H9 (cell line): Measurements from ENCODE around the gene PALM2AKAP2. TPM values are rescaled to one million over a fixed set of nuclear protein-coding genes. Genes with fewer than 3 reads are reported as not detected.

Experiments used
- DNase-seq: peaks from one replicate; pipeline ENCODE4 v3.0.0-alpha.2; 2017
- H2AFZ ChIP-seq: one replicate; pipeline ENCODE4 v1.6.1; 2013; ENCODE audit warnings: mild to moderate bottlenecking, low read length, control low read depth, moderate library complexity
- H2AK5ac ChIP-seq: 2 replicates; pipeline ENCODE4 v1.6.1; 2013; ENCODE audit warnings: low read length, control low read depth, mixed read lengths; ENCODE audit not compliant: insufficient read length
- H2BK120ac ChIP-seq: one replicate; pipeline ENCODE4 v1.6.1; 2013; ENCODE audit warnings: low read depth, mild to moderate bottlenecking, low read length, control low read depth, inconsistent platforms; ENCODE audit not compliant: poor library complexity, severe bottlenecking
- H2BK12ac ChIP-seq: 2 replicates; pipeline ENCODE4 v1.6.1; 2013; ENCODE audit warnings: low read length, control low read depth, mixed read lengths, low read depth; ENCODE audit not compliant: insufficient read length
- H2BK15ac ChIP-seq: 2 replicates; pipeline ENCODE4 v1.6.1; 2013; ENCODE audit warnings: low read depth, low read length, control low read depth
- H2BK20ac ChIP-seq: one replicate; pipeline ENCODE4 v1.6.1; 2013; ENCODE audit warnings: low read depth, mild to moderate bottlenecking, low read length, control low read depth, inconsistent platforms; ENCODE audit not compliant: poor library complexity, severe bottlenecking
- H2BK5ac ChIP-seq: 2 replicates; pipeline ENCODE4 v1.6.1; 2013; ENCODE audit warnings: low read length, control low read depth, mixed read lengths; ENCODE audit not compliant: insufficient read length
- H3K14ac ChIP-seq: 2 replicates; pipeline ENCODE4 v1.6.1; 2013; ENCODE audit warnings: low read length, control low read depth; ENCODE audit not compliant: insufficient read depth
- H3K18ac ChIP-seq: 2 replicates; pipeline ENCODE4 v1.6.1; 2013; ENCODE audit warnings: low read depth, mild to moderate bottlenecking, mixed read lengths, low read length, control low read depth; ENCODE audit not compliant: insufficient read length
- H3K23ac ChIP-seq: 2 replicates; pipeline ENCODE4 v1.6.1; 2013; ENCODE audit warnings: low read length, control low read depth, mixed read lengths, low read depth; ENCODE audit not compliant: insufficient read length
- H3K23me2 ChIP-seq: 2 replicates; pipeline ENCODE4 v1.6.1; 2013; ENCODE audit warnings: low read depth, mild to moderate bottlenecking, mixed read lengths, low read length, control low read depth; ENCODE audit not compliant: insufficient read length, poor library complexity, severe bottlenecking
- H3K27ac ChIP-seq: 2 replicates; pipeline ENCODE4 v1.5.1; 2013; ENCODE audit warnings: low read length, control low read depth, mixed read lengths, low read depth; ENCODE audit not compliant: insufficient read length
- H3K27me3 ChIP-seq: 2 replicates; pipeline ENCODE4 v1.6.1; 2013; ENCODE audit warnings: low read length, control low read depth, inconsistent platforms; ENCODE audit not compliant: insufficient read depth
- H3K4ac ChIP-seq: 2 replicates; pipeline ENCODE4 v1.6.1; 2013; ENCODE audit warnings: low read depth, mild to moderate bottlenecking, control low read depth, inconsistent platforms, low read length, moderate library complexity
- H3K4me1 ChIP-seq: 2 replicates; pipeline ENCODE4 v1.6.1; 2013; ENCODE audit warnings: low read length, control low read depth, inconsistent platforms; ENCODE audit not compliant: insufficient read depth
- H3K4me2 ChIP-seq: 2 replicates; pipeline ENCODE4 v1.6.1; 2013; ENCODE audit warnings: low read length, control low read depth, mixed read lengths; ENCODE audit not compliant: insufficient read length, insufficient read depth
- H3K56ac ChIP-seq: 2 replicates; pipeline ENCODE4 v1.6.1; 2013; ENCODE audit warnings: low read depth, mild to moderate bottlenecking, mixed read lengths, low read length, control low read depth; ENCODE audit not compliant: insufficient read length
- H3K79me1 ChIP-seq: 2 replicates; pipeline ENCODE4 v1.6.1; 2013; ENCODE audit warnings: low read depth, mild to moderate bottlenecking, moderate library complexity, low read length, control low read depth, inconsistent platforms; ENCODE audit not compliant: insufficient read depth, poor library complexity, severe bottlenecking
- H3K79me2 ChIP-seq: 2 replicates; pipeline ENCODE4 v1.6.1; 2013; ENCODE audit warnings: low read length, control low read depth, inconsistent platforms; ENCODE audit not compliant: insufficient read depth
- H3K9ac ChIP-seq: 2 replicates; pipeline ENCODE4 v1.6.1; 2013; ENCODE audit warnings: low read length, control low read depth, mixed read lengths; ENCODE audit not compliant: insufficient read length; ENCODE audit errors: extremely low read depth
- H3K9me3 ChIP-seq: one replicate; pipeline ENCODE4 v1.6.1; 2013; ENCODE audit warnings: low read depth, low read length, inconsistent platforms; ENCODE audit not compliant: control insufficient read depth
- H3T11ph ChIP-seq: one replicate; pipeline ENCODE4 v1.6.1; 2013; ENCODE audit warnings: mild to moderate bottlenecking, low read length, control low read depth, inconsistent platforms
- H4K20me1 ChIP-seq: one replicate; pipeline ENCODE4 v1.6.1; 2013; ENCODE audit not compliant: control insufficient read depth, insufficient read length, insufficient read depth
- H4K5ac ChIP-seq: 2 replicates; pipeline ENCODE4 v1.6.1; 2013; ENCODE audit warnings: low read depth, mild to moderate bottlenecking, mixed read lengths, low read length, control low read depth; ENCODE audit not compliant: insufficient read length
- H4K8ac ChIP-seq: replicated peaks from 2 replicates; pipeline ENCODE4 v1.6.1; 2013; ENCODE audit warnings: low read length, control low read depth, mixed read lengths, low read depth; ENCODE audit not compliant: insufficient read length
- H4K91ac ChIP-seq: 2 replicates; pipeline ENCODE4 v1.6.1; 2013; ENCODE audit warnings: low read depth, mild to moderate bottlenecking, moderate library complexity, mixed read lengths, low read length, control low read depth; ENCODE audit not compliant: insufficient read length
- H3K27ac Mint-ChIP-seq, 3 experiments: 2 replicates in 2 of 3; 3 replicates in 1 of 3; pipeline ENCODE4 v1.8.0; 2020 to 2021; ENCODE audit warnings: mixed read lengths in 3 of 3, mild to moderate bottlenecking in 1 of 3, moderate library complexity in 1 of 3
- H3K27me3 Mint-ChIP-seq: 2 replicates; pipeline ENCODE4 v1.8.0; 2021; ENCODE audit warnings: low read depth, mild to moderate bottlenecking, moderate library complexity, mixed read lengths
- H3K36me3 Mint-ChIP-seq, 3 experiments: 2 replicates in 2 of 3; 3 replicates in 1 of 3; pipeline ENCODE4 v1.8.0; 2020 to 2021; ENCODE audit warnings: low read depth in 3 of 3, mixed read lengths in 3 of 3; ENCODE audit not compliant: insufficient read depth in 1 of 3
- H3K4me1 Mint-ChIP-seq, 2 experiments: 2 replicates each; pipeline ENCODE4 v1.8.0; 2020; ENCODE audit warnings: mixed read lengths in 2 of 2
- H3K4me3 Mint-ChIP-seq, 2 experiments: 2 replicates in 1 of 2; 3 replicates in 1 of 2; pipeline ENCODE4 v1.8.0; 2020 to 2021; ENCODE audit warnings: mild to moderate bottlenecking in 2 of 2, mixed read lengths in 2 of 2, moderate library complexity in 1 of 2
- H3K9me3 Mint-ChIP-seq, 2 experiments: 2 replicates in 1 of 2; 3 replicates in 1 of 2; pipeline ENCODE4 v1.8.0; 2020; ENCODE audit warnings: mild to moderate bottlenecking in 2 of 2, mixed read lengths in 2 of 2, moderate library complexity in 1 of 2
- WGBS: extraction: QIAGEN DNeasy Blood & Tissue Kit; methylation state at CpG from one replicate; pipeline ENCODE4 v1.1.7; 2013; ENCODE audit warnings: missing lambda C conversion rate, low lambda C conversion rate, mixed read lengths; ENCODE audit not compliant: insufficient read length; ENCODE audit errors: extremely low coverage; 5-methylcytosine and 5-hydroxymethylcytosine counted together
- total RNA-seq: library from RNA; stranded (reverse); gene quantifications from 2 replicates; pipeline ENCODE4 v1.2.1, GENCODE V29; 2021
- TF ChIP-seq, protein P1 (sequence below): fragments of 200-600 bp; sonication (generic); conservative IDR thresholded peaks from 3 replicates; pipeline ENCODE4 v1.8.0; 2021; ENCODE audit warnings: antibody characterized with exemption, mild to moderate bottlenecking

Gene PALM2AKAP2
- total RNA-seq, 1 experiment from 2014 or later: 3.6 TPM

DNA sequence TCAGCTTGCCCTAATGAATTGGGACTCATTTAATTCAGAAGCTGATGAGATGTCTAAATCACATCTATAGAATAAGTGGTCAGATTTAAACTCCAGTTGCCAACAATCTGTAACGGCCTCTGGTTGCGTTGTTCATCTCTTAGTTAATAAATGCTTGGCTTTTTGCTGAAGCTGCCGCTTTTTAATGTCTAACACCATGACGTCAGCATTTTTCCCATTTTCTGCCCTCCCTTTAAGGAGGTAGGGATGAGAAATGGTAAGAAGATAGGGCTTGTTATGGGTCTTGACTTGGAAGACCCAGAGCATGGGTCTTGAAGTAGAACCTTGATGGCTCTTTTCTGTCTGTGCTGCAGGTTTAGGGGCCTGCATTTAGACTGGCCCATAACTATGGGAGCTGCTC lies 33.3 kb downstream of the PALM2AKAP2 start:
- Mint-ChIP-seq H3K36me3 (peaks cover 0 to 5% (median 0%) of the 10 kb centered on the region in 3 experiments; a peak in 1 of 7 replicates), H3K27ac (no peak overlapping the region), H3K4me3 (no peak overlapping the region), H3K9me3 (peaks cover under 1% of the 10 kb centered on the region in 2 experiments; a peak in 4 of 5 replicates), H3K4me1 (peaks cover 3 to 8% of the 10 kb centered on the region in 2 experiments; a peak in 3 of 4 replicates), H3K27me3 (no peaks in the 10 kb centered on the region)
- H2AFZ ChIP-seq: no peak overlapping the region
- H2BK120ac ChIP-seq: no peak overlapping the region
- no peak overlapping the region for H3T11ph ChIP-seq
- no peak overlapping the region for H4K5ac ChIP-seq
- no peaks in the 10 kb centered on the region for H3K9me3 ChIP-seq
- peaks cover 4% of the 10 kb centered on the region; the same call in 1 of the 2 replicates for H3K4me1 ChIP-seq
- H2BK15ac ChIP-seq: no peak overlapping the region
- H2BK20ac ChIP-seq: no peak overlapping the region
- H3K18ac ChIP-seq: no peak overlapping the region
- no peak overlapping the region for H3K9ac ChIP-seq
- H3K79me1 ChIP-seq: no peaks in the 10 kb centered on the region
- H3K27me3 ChIP-seq: no peaks in the 10 kb centered on the region
- no peak overlapping the region for H3K4ac ChIP-seq
- no peak overlapping the region for H4K8ac ChIP-seq
- DNase-seq: no peak
- H3K27ac ChIP-seq: no peak overlapping the region
- H3K56ac ChIP-seq: no peak overlapping the region
- no peaks in the 10 kb centered on the region for H3K79me2 ChIP-seq
- no peak overlapping the region for H2BK12ac ChIP-seq
- H4K20me1 ChIP-seq: no peaks in the 10 kb centered on the region
- no peak overlapping the region for H3K4me2 ChIP-seq
- H4K91ac ChIP-seq: no peak overlapping the region
- TF ChIP-seq, protein P1, sequence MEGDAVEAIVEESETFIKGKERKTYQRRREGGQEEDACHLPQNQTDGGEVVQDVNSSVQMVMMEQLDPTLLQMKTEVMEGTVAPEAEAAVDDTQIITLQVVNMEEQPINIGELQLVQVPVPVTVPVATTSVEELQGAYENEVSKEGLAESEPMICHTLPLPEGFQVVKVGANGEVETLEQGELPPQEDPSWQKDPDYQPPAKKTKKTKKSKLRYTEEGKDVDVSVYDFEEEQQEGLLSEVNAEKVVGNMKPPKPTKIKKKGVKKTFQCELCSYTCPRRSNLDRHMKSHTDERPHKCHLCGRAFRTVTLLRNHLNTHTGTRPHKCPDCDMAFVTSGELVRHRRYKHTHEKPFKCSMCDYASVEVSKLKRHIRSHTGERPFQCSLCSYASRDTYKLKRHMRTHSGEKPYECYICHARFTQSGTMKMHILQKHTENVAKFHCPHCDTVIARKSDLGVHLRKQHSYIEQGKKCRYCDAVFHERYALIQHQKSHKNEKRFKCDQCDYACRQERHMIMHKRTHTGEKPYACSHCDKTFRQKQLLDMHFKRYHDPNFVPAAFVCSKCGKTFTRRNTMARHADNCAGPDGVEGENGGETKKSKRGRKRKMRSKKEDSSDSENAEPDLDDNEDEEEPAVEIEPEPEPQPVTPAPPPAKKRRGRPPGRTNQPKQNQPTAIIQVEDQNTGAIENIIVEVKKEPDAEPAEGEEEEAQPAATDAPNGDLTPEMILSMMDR: no peak
- no CpG with 5 or more reads among the region's 4 CpGs for WGBS
- H3K14ac ChIP-seq: no peak overlapping the region
- no peak overlapping the region for H3K23ac ChIP-seq
- no peak overlapping the region for H2BK5ac ChIP-seq
- no peak overlapping the region for H2AK5ac ChIP-seq
- no peaks in the 10 kb centered on the region for H3K23me2 ChIP-seq
